Ramos (cell line): ENCODE results near the gene TMEM220.
"Not testable (repeated sequence)": the region's sequence is repeated elsewhere in the genome, so short reads cannot be mapped to it uniquely, and the experiment has no call there.

Experiments
- in situ Hi-C: fragments of 300-500 bp; cut with MboI; formaldehyde crosslinking; loops from one replicate; pipeline ENCODE4 v1.14.3; 2022; ENCODE audit warnings: low sequenced_read_pairs; ENCODE audit not compliant: unreplicated experiment

Gene TMEM220

GRCh38 chr17:10755592-10756127 lies 25.8 kb upstream of the TMEM220 start:
- in situ Hi-C loops, result no loop called here

DNA sequence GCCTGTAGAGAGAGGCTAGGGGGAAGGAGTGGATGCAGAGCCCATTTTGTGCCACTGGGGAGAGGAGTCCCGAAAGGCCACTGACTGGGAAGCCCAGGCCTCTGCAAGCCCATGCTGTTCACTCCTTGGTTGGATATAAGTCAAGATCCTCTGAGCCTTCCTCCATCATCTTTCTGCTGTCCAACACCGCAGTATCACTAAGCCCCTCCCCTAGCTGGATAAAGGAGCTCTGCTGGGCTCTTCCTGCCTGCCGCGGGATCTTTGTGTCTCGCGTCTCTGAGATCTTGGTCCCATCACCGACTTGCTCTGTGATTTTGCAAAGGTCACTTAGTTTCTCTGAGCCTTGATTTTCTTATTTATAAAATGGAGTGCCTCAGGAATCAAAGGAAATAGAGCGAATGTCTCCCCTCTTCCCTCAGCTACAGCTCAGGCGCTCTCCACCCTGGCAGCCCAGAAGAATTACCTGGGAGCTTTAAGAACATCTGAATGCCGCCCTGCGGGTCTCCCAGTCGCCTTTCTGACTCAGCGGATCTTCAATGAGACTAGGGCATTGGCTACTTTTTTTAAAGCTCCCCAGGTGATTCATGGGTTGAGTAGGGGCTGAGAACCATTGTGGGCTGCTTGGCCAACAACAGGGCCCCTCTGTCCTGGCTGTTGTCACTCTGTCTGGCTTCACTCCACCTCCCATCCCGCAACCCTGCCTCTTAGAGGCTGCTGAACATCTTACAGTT lies 25.2 kb upstream of the TMEM220 start:
- in situ Hi-C loops, result no loop called here

GRCh38 chr17:10754109-10754508 lies 24.3 kb upstream of the TMEM220 start:
- in situ Hi-C loops, result no loop called here

GRCh38 chr17:10752696-10753095 lies 22.9 kb upstream of the TMEM220 start:
- in situ Hi-C loops, result no loop called here

DNA sequence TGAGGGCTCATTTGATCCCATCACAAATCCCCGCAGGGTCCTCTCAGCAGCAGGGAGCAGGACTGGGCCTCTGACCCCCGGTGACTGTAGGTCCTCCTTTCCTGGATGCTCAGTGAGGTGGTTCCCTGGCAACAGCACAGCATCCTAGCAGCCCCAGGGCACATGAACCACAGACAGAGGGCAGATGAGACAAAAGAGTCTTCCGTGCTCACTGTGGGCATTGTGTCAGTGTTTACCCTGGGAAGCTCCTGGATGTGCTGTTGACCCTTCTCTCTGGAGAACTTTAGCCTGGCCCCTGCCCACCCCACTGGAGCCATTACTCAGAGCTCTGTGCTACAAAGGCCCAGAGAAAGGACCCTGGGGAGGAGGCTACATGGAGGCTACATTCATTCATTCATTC lies 21.7 kb upstream of the TMEM220 start:
- in situ Hi-C loops, result no loop called here

- in situ Hi-C loops, result no loop called here
Observed at GRCh38 chr17:10750210-10750609, 20.4 kb upstream of the TMEM220 start.

DNA sequence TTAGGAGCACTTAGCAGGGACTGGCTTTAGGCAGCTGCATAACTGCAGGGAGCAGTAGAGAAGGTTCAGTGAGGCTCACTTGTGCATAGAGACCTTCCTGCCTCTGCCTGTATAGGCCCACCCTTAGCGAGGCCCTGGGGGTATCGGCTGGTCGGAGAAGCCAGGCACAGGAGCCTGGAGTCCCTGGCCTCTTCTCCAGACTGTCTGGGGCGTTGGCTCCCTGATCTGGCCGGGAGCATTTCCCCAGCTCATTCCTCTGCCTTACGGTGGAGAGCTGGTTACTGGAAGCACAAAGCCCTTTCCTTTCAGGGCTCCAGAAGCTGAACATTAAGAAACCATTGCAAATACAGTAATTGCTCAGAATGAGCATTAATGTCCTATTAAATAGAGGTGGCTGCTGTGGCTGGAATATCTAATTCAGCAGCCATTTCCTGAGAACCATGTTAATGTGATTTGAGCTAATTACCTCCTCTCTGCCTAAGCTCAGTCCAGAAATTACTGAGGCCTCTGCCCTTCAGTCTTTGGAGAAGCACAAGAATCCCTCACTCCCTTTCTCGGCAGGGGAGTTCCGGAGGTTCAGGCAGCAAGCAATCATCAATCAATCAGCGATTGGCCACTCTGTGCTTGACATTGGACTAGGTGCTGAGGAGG lies 18.8 kb upstream of the TMEM220 start:
- in situ Hi-C loops, result no loop called here

DNA sequence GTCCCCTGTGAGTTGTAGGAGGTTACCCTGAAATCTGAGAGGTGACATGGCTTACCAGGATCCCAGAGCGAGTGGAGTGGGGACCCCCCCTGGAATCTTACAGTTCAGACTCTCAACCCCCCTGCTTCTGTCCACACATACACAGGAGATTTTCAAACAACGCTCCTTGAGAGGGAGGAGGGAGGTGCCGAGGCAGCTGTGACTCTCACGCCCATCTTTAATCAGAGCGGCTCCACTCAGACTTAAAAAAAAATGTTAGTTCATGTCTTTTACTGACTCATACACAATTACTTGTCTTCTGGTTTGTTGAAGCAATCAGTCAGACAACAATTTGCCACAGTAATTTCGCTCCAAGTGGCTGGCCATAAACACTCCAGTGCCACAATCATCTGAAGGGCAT lies 15.4 kb upstream of the TMEM220 start:
- in situ Hi-C loops, result no loop called here

DNA sequence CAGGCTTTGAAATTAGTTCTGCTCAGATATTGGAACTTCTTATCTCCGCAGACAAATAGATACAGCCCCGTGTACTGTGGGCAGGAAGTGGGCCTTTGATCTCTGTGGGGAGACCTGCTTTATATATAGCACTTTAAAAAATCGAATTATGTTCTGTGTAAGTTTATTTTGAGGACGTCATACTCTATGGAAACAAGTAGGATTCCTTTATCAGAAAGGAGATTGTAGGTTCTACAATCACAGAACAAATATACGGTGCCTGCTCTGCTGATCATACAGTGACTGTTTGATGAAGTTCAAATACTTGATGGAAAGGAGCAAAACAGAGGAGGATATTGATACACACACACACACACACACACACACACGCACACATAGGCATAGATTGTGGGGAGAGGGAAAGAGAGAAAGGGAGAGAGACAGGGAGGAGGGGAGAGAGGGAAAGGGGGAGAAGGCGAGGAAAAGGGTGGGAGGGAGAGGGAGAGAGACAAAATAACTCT lies 14.7 kb upstream of the TMEM220 start:
- in situ Hi-C loops, result no loop called here

GRCh38 chr17:10743316-10744009 lies 13.6 kb upstream of the TMEM220 start:
- in situ Hi-C loops, result no loop called here

- in situ Hi-C loops, result no loop called here
Observed at GRCh38 chr17:10742431-10742830, 12.6 kb upstream of the TMEM220 start.

- in situ Hi-C loops, result no loop called here
Observed at GRCh38 chr17:10741416-10742135, 11.8 kb upstream of the TMEM220 start.

DNA sequence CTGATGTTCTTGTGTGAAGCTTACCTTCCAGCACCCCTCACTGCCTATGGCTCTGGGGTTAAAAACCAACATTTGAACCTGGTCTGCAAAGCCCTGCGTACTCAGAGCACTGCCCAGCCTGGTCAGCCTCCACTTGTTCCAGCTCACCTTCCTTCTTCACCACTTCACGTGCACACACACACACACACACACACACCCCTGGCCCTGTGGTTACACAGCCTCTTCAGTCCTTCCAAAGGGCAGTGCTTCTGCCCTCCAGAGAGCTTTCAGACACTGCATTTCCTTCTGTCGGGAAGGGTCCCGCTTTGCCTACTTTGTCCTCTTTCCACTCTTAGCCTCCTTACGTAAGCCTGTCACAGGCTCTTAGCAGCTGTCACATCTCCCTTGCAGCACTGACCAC lies 9.6 kb upstream of the TMEM220 start:
- in situ Hi-C loops, result no loop called here

DNA sequence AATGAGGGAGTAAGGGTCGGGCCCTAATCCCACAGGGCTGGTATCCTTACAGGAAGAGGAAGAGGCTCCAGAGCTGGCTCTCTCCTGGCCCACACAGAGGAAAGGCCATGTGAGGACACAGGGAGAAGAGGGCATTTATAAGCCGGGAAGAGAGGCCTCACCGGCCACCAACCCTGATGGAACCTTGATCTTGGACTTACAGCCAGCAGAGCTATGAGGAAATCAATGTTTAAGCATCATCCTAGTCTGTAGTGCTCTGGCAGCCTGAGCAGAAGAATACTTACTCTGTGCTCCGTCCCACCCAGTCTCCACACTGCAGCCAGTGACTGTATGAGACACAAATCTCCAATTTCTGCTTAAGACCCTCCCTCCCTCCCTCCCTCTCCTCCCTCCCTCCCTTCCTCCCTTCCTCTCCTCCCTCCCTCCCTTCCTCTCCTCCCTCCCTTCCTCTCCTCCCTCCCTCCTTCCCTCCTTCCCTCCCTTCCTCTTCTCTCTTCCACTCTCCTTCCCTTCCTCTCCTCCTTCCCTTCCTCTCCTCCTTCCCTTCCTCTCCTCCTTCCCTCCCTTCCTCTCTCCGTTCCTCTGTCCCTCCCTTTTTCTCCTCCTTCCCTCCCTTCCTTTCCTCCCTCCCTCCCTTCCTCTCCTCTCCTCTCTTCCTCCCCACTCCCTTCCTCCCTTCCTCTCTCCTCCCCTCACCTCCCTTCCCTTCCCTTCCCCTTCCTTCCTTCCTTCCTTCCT lies 8.9 kb upstream of the TMEM220 start:
- in situ Hi-C loops, result no loop called here

DNA sequence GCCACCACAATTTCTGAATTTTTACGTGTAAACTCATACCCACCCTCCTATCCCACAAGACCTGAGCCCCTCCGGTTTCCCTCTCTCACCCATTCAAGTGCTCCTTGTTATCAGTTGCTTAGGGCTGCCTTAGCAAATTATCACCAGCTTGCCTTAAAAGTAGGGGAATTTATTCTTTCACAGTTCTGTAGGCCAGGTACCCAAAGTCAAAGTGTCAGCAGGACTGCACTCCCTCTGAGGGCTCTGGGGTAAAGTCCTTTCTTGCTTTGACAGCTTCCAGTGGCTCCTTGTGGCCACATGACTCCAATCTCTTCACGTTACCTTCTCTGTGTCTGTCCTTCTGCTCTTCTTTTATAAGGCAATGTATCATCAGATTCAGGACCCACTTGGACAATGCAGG lies 7.9 kb upstream of the TMEM220 start:
- in situ Hi-C loops, result no loop called here

DNA sequence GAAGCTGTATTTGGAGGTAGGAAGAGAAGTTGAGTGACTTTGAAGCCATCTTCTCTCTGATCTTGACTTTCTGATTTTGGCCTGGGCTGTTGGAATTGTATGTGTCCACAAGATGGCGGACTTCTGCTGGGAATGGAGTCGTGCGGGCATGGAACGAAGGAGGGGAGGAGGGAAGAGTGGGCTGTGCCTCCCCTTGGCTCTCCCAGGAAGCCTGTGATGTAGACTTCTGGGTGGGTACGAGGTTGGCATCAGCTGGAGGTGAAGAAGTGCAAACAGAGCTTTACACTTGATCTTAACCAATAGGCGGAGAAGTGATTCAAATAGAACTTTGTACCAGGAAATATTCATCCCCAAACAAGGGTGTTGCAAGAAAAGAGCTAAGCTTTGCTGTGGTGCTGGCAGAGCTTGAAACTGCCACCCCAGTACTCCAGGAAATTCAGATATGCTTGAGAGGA lies 7.4 kb upstream of the TMEM220 start:
- in situ Hi-C loops, result no loop called here

- in situ Hi-C loops, result no loop called here
Observed at GRCh38 chr17:10735821-10736220, 6.0 kb upstream of the TMEM220 start.

DNA sequence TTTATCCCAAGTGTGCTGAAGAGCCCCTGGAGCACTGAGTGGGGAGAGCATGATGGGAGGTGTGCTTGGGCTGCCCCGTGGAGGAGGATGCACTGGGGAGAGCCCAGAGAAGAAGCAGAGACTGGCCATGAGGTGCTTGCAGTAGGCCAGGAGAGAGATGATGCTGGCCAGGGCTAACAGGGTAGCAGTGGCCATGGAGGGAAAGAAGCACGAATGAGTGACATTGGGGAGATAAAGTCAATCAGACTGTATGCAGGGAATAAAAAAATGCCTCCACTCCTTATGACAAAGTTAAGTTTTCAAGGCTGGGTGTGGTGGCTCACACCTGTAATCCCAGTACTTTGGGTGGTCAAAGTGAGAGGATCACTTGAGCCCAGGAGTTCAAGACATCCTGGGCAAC lies 5.4 kb upstream of the TMEM220 start:
- in situ Hi-C loops, result no loop called here

- in situ Hi-C loops, result no loop called here
Observed at GRCh38 chr17:10733666-10734065, 3.8 kb upstream of the TMEM220 start.

- in situ Hi-C loops, result not testable (repeated sequence)
Observed at GRCh38 chr17:10732121-10732520, 2.3 kb upstream of the TMEM220 start.
